Subcutaneous adipose tissue (tissue), 4 donors: ENCODE measurements around the gene FEM1A. TPM values are rescaled to one million over a fixed set of nuclear protein-coding genes. Genes with fewer than 3 reads are reported as not detected.

ENCODE experiments used
- CTCF ChIP-seq: fragments of 450-650 bp; IDR thresholded peaks from one replicate; pipeline ENCODE4 v1.5.1; 2016; ENCODE audit warnings: low read depth, mild to moderate bottlenecking, control low read depth, antibody characterized with exemption, moderate library complexity
- total RNA-seq, 4 donors: library from RNA; depleted of rRNA; stranded (reverse); fragments of >200 nt; gene quantifications; one replicate each; pipeline ENCODE4 v1.1.0, GENCODE V29; 2016

FEM1A gene
- total RNA-seq, 4 donors from 2014 or later, result 7.3 to 14.5 (median 8.0) TPM

GRCh38 chr19:4802711-4803110 is 11.2 kb downstream of the FEM1A start:
- no peak for TF ChIP-seq CTCF

- TF ChIP-seq CTCF, result no peak
Measured at GRCh38 chr19:4803736-4804695, 12.5 kb downstream of the FEM1A start.

- no peak for TF ChIP-seq CTCF
Measured at GRCh38 chr19:4806384-4806783, 14.8 kb downstream of the FEM1A start.

DNA sequence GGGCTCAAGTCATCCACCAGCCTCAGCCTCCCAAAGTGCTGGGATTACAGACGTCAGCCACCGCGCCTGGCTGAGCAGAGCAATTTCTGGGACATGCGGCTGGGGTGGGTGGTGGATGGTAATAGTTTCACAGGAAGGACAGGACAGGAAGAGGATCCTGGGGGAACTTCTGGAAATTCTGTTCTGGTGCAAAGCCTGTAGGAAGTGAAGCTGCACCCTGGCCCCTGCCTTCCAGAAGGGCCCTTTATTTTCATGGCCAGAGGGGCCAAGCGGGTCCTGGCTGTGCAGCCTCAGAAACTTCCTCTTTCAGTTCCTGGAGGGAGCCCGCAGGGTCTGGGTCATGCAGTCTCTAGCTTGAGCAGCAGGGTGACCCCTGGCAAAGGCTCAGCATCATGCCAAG is 15.7 kb downstream of the FEM1A start:
- TF ChIP-seq CTCF, result no peak

- TF ChIP-seq CTCF, result no peak
Measured at GRCh38 chr19:4811328-4812131, 20.0 kb downstream of the FEM1A start.

GRCh38 chr19:4814625-4815425 is 23.3 kb downstream of the FEM1A start:
- no peak for TF ChIP-seq CTCF
